ENCODE data around the gene NOX3.
"Not testable (repeated sequence)": the region's sequence is repeated elsewhere in the genome, so short reads cannot be mapped to it uniquely, and the experiment has no call there.

Gene NOX3

GRCh38 chr6:155466539-155466938 is 10.9 kb upstream of the NOX3 start:
- DNase-seq (ENCODE audit: low spot score), result no peak

GRCh38 chr6:155461556-155461955 is 5.9 kb upstream of the NOX3 start:
- no peak for DNase-seq (ENCODE audit: low spot score)

- DNase-seq (ENCODE audit: low spot score), result no peak
Observed at GRCh38 chr6:155454471-155454870, 1.2 kb downstream of the NOX3 start.

- DNase-seq (ENCODE audit: low spot score), result no peak
Observed at GRCh38 chr6:155454008-155454407, 1.6 kb downstream of the NOX3 start.

- no peak for DNase-seq (ENCODE audit: low spot score)
Observed at GRCh38 chr6:155452576-155452975, 3.1 kb downstream of the NOX3 start.

- not testable (repeated sequence) for DNase-seq (ENCODE audit: low spot score)
Observed at GRCh38 chr6:155451530-155451929, 4.1 kb downstream of the NOX3 start.

- no peak for DNase-seq (ENCODE audit: low spot score)
Observed at GRCh38 chr6:155450240-155450581, 5.4 kb downstream of the NOX3 start.

GRCh38 chr6:155449450-155450239 is 6.0 kb downstream of the NOX3 start:
- DNase-seq (ENCODE audit: low spot score), result no peak

GRCh38 chr6:155448668-155449449 is 6.8 kb downstream of the NOX3 start:
- no peak for DNase-seq (ENCODE audit: low spot score)

- no peak for DNase-seq (ENCODE audit: low spot score)
Observed at GRCh38 chr6:155447949-155448348, 7.7 kb downstream of the NOX3 start.

GRCh38 chr6:155444952-155445903 is 10.4 kb downstream of the NOX3 start:
- DNase-seq (ENCODE audit: low spot score), result no peak

GRCh38 chr6:155444120-155444917 is 11.3 kb downstream of the NOX3 start:
- DNase-seq (ENCODE audit: low spot score), result no peak

GRCh38 chr6:155443168-155443567 is 12.5 kb downstream of the NOX3 start:
- no peak for DNase-seq (ENCODE audit: low spot score)

GRCh38 chr6:155442562-155442961 is 13.1 kb downstream of the NOX3 start:
- no peak for DNase-seq (ENCODE audit: low spot score)

- DNase-seq (ENCODE audit: low spot score), result no peak
Observed at GRCh38 chr6:155441112-155441465, 14.6 kb downstream of the NOX3 start.

- no peak for DNase-seq (ENCODE audit: low spot score)
Observed at GRCh38 chr6:155440398-155441111, 15.1 kb downstream of the NOX3 start.

- DNase-seq (ENCODE audit: low spot score), result no peak
Observed at GRCh38 chr6:155439376-155439775, 16.3 kb downstream of the NOX3 start.

GRCh38 chr6:155436981-155437749 is 18.5 kb downstream of the NOX3 start:
- no peak for DNase-seq (ENCODE audit: low spot score)

GRCh38 chr6:155434829-155435423 is 20.7 kb downstream of the NOX3 start:
- DNase-seq (ENCODE audit: low spot score), result no peak

- DNase-seq (ENCODE audit: low spot score), result no peak
Observed at GRCh38 chr6:155434096-155434495, 21.5 kb downstream of the NOX3 start.
